GM19455 (cell line): Measurements from ENCODE around the gene KCNB1.

Experiments
- ATAC-seq: cut with Tn5 transposase; IDR thresholded peaks from one replicate; pipeline ENCODE4 v1.9.1; 2021; ENCODE audit not compliant: unreplicated experiment

KCNB1 gene

DNA sequence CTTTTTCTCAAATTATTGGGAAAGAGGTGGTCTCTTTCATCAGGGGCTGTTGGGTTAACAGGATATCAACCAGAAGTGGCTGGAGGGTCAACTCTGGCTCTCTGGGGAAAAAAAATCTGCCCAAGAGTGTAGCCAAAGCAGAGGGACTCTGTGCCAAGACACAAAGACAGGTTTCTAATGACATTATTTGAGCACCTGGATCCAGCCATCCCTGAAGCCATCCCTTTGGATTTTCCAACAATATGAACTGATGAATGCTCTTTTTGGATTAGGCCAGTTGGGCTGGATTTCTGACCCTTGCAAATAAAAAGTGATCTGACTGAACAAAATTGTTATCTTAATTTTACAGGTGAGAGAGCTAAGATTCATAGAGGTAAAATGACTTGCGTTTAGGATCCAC, 88.7 kb downstream of the KCNB1 start:
- ATAC-seq: no peak

DNA sequence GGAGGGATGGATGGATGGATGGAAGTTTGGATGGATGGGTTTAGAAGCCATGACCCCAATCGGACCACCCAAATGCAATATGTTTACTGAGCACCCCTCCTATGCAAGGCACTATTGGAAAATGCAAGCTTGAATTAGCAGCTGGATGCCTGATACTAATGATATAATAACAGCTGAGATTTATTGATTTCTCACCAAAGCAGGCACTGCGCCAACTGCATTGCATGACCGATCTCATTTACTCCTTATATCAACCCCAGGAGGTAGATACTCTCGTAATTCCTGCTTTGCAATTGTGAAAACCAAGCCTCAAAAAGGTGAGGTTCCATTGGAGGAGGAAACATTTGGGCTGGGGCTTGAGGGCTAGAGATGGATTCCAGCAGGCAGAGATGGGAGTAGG, 89.7 kb downstream of the KCNB1 start:
- ATAC-seq: no peak

DNA sequence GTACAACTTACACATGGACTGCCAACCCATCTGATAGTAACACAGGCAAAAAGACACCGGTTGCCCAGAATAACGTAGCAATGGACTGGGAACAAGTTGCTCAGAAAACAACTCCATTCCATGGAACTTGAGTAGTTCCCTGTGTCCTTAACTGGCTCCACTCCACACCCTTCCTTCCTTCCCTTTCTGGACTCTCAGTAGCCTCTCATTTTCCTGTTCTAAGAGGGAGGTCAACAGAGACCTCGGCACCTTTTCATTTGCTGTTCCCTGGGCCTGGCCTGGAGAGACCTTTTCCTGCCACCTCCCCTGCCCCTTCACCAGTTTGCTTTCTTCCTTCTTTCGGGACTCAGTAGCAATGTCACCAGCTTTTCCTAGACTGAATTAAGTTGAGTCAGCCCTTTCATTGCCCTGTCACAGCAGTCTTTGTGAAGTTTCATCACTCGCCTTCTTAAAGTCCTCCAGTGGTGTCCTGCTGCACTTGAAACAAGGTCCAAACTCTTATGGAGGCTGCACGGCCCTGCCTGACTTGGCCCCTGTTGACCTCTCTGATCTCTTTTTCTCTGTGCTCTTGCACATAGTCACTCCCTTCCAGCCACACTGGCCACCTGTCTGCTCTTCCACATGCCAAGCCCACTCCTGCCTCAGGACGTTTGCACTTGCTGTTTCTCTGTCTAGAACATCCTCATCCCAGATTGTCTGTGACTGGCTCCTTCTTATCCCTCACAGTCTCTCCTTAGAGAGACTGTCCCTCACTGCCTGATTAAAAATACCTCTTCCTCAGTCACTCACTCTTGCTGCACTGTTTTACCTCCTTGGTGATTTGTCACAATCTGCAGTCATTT, 90.8 kb downstream of the KCNB1 start:
- no peak for ATAC-seq

DNA sequence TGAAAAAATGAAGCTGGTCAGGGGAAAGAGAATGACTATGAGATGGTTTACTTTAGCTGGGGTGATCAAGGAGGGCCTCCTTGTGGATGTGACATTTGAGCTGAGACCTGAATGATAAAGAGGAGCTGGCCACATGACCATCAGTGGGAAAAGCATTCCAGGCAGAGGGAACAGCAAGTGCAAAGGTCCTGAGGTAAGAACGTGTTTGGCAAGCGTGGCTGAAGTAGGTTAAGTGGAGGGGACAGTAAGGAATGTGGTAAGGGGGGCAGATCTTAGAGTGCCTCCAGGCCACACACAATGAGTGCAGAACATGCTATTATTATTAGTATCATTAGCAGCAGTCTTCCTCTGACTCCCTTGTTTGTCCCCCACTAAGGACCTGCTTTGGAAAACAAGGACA, 92.6 kb downstream of the KCNB1 start:
- no peak for ATAC-seq

DNA sequence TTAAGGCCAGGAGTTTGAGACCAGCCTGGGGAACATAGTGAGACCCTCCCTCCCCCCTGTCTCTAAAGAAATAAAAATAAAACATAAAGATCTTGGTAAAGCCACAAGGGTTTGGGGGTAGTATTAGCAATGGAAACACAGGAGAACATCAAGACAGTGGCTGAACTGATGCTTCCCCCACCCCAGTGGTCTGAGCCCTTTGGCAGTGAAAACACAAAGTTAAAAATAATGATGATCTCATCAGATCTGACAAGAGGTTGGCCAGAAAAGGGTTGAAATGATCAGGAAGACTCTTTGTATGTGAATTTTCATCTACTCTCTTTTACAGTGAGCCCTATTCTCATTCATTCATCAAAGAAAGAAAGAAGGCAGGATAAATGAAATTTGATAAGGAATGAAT, 93.7 kb downstream of the KCNB1 start:
- ATAC-seq: no peak

DNA sequence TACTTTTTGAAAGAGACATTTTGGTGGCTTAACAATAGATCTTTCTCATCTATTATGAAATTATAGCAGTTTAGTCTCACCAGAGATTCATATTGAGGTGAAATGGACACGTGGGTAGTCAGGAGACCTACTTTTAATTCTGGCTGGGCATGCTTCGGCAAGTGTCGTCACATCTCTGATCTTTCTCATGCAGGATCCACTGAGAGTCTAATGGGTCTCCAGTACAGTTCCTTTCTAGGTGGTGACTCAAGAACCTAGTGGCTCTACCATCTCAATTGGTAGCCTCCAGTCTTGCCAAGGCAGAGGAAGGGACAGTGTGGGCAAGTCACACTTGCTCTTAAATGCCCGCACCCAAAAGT, 94.9 kb downstream of the KCNB1 start:
- no peak for ATAC-seq

DNA sequence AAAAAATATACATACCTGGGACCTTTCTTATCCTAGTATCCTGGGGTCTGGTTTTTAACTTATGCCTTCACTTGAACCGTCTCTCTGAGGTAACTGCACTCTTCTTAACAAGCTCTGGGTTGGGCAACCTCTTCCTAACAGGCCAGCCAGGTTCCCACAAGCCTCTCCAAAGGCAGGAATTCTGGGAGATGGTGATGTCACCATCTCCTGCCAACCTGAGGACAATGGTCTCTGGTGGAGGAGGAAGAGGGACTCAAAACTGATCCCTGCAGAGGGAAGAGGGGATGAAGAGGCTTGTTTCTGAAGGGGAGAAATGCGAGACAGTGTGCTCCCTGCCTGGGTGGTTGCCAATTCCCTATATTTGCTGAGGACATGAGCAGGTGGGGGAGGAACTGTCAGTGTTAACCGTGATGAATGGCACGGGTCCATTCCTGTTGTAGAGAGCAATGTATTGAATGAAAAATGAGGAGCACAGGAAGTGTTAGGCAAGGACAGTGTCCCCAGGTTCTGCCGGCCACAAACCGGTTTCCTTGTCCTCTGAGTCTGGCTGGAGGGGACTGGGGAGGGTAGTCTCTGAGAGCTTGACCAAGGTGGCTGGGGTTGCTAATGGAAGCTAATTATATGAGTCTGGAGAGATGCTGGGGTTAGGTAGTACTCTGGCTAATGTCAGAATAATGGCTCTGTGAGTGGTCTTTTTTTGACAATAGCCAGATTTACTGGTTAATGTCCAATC, 95.5 kb downstream of the KCNB1 start:
- no peak for ATAC-seq

DNA sequence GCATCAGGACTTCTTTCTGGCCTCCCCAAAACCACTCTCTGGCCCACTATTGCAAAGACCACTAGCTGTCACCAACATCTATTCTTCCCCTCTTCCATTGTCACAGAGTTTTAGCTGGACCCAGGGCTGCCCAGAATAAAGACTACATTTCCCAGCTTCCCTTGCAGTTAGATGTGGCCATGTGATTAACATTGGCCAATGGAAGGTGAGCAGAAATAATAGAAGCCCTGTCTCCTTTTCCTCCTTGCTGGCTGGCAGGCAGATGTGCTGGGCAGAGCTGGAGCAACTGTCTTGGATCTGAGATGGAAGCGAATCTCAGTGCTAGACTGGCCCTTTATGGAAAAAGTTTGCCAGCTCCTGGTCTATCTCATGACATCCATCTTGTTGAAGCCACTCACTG, 97.0 kb downstream of the KCNB1 start:
- ATAC-seq: no peak

DNA sequence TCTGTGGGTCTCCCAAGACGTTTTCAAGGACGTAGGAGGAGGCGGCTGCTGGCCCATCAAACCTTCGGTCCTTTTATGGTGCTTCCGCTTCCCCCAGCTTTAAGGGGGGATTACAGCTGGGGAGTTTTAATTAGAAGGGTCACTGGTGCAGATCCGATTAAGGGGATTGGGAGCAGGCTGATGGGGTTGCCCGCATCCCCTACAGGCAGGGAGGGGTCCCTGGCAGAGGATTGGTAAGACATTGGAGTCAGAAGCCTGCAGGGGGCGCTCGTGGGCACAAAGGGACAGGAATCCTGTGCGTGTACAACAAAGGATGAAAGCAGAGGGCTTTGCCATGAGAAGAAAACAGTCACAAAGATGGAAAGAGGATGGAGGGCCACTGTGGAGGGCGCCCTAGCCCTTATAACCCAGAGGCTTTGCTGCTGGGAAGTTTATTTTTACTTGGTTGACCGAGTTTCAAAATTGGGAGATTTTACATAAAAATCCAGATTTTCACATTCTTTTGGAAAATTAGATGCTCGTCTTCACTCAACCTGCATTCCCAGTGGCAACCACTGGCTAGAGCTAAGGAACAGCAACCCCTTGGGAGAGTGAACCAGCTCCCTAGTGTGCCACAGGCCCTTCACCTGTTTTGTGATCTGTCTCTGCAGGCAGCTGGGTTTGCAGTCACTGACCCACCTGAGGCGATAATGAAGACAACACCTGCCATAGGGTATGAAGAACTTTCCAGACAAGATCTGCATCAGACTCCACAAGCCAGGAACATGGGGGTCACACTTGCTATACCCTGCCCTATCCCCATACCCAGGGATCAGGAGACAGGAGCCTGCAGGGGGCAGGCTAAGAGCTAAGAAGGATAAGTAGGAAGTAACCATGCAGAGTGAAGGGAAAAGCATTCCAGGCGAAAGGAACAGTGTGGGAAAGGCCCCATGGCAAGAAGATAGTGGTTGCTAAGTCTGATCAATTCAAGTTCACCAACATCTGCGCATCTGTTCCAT, 97.7 kb downstream of the KCNB1 start:
- no peak for ATAC-seq

DNA sequence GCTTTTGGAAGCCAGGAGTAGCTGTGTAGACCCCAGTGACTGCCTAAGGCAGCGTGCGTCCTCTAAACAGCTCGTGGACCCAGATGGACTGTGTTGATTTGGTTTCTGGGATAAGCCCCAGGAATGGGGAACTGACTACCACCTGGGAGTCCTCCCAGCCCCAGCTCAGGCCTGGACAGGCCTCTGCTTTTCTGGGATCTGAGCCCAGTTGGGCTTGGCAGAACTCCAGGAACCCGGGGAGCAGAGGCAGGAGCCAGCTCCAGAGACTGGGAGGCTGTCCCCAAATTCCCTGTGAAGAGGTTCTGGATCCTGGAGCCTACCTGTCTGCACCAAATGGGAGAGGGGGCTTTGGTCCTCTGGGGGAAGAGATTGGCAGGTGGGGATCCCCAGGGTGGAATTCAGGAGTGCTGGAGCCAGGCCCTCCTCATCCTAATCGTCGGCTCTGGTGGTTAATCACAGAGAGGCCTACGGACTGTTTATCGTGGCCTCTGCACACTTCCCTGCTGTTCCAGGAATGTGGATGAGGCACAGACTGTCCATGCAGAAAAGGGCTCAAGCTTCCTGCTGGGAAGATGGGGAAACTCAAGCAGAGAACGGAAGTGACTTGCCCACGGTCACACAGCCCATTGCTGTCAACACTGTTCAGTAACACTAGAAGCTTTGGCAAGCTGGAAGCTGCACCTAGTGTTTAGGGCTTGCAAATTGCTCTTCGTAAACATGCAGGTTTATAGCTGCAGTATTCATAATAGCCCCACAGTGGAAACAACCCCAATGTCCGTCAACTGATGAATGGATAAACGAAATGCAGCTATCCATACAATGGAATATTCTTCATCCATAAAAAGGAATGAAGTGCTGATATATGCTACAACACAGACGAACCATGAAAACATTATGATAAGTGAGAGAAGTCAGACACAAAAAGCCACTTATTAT, 100.6 kb downstream of the KCNB1 start:
- ATAC-seq: no peak

DNA sequence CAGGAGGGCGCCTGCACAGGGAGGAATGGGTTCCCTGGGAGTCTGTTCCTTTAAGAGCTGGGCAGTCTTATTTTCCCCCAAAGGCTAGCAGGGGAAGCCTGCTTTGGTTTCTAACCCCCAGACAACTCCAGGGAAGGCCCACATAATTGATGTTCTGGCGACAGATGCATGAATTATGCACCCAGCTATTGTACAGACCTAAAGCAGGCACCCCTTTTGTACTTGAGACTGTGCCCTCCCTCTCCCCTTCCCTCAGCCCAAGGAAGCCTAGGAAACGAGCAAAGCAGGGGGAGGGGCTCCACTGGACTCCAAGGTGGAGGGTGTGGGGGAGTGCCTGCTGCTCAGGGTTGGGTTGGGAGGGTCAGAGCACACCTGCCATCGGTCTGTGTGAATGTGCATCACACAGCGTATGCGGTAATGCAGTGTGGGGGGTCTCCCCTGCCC, 102.1 kb downstream of the KCNB1 start:
- ATAC-seq: no peak

DNA sequence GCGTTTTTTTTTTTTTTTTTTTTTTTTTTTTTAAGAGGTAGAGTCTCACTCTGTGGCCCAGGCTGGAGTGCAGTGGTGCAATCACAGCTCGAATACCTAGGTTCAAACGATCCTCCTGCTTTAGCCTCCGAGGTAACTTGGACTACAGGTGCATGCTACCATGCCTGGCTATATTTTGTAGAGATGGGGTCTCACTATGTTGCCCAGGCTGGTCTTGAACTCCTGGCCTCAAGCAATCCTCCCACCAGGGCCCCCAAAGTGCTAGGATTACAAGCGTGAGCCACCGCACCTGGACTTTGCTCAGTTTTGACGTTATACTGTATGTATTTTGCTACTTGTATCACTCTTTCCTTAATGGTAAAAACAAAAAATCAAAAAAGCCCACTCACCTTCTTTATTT, 103.1 kb downstream of the KCNB1 start:
- no peak for ATAC-seq

DNA sequence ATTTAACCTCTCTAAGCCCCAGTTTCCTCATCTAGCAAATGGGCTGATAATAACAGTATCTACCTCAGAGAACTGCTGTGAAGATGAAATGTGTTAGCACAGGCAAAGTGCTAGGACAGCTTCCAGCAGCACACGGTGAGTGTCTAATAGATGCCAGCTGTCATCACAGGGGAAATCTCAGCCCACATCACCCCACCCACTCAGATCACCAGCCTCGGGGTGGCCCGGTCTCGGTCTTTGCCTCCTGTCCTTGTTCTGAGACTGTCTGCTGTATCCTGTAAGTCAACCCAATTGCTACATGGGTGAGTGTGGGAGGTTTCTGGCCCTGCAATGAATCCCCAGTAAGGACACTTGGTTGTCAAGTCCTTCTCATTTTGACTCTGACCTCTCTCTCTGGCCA, 105.1 kb downstream of the KCNB1 start:
- no peak for ATAC-seq

DNA sequence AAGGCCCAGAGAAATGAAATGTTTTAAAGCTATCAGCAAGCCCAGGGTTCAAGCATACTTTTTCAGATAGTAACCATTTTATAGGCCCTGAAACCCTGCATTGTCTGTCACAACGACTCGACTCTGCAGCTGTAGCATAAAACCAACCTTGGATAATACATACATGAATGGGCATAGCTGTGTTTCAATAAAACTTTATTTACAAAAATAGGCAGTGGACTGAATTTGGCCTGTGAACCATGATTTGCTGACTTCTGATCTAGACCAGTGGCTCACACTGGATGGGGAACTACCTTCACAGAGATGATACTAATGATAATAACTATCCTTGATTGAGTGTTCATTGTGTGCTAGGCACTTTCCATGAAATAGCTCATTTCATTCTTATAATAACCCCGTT, 107.3 kb downstream of the KCNB1 start:
- ATAC-seq: no peak

DNA sequence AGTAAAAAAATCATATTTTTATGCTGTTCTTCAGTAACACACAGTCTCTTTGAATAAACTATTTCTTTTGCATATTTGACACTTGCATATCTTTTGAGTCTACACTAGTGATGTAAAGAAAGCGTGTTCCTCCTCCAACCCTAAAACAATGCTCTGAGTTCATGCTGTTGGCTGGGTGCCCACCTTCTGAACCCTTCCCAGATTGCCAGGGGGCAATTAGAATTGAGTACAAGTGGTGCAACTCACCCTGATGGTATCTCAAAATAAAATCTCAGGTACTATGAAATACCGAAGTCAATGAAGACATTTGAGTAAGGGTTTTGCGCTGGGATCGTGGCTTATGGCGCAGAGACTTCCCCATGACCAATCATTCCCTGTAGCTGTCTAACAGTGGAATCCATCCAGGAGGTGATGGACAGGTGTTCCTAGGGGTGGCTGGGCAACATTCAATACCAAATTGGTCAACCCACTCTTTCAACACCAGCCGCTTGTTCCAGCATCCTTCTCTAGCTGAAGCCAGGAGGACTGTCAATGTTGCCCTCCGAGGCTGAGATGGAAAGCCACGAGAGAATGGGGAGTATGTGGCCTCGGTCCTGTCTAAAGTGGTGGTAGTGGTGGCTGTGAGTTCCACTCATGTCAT, 110.3 kb downstream of the KCNB1 start:
- no peak for ATAC-seq

DNA sequence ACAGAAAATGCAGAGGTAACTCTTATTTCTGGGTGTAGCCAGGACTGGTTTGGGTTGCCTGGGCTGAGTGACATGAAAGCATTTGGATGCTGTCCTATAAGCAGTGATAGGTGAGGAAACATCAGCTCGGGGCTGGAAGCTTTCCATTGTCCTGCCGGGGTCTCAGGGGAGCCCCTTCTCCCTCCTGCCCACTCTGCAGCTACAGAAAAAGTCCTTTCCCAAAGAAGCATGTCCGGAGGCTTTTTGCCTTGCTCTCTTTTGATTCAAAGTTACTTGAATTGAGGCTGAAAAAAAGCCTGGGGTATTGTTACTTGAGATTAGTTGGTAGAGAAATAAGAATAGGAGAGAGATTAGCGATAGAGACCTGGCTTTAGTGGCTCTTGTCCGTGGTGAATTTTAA, 113.9 kb downstream of the KCNB1 start:
- ATAC-seq: no peak

DNA sequence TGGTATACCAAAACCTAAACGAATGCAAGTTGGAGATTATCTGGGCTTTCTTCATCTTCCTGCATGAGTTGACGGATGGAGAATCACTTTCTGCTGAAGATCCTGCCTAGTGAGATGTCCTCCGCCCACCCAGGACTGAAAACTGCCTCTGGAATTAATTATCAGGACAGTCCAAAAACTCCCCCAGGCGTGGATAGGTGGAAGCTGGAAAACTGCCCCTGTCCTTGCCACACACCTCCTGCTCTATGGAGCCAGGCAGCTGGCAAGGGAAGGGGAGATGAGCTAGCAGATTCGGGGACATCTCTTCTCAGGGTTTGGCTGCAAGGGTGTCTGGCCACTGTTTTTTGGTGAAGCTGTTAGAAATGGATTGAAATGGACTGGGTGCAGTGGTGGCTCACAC, 115.4 kb downstream of the KCNB1 start:
- no peak for ATAC-seq

DNA sequence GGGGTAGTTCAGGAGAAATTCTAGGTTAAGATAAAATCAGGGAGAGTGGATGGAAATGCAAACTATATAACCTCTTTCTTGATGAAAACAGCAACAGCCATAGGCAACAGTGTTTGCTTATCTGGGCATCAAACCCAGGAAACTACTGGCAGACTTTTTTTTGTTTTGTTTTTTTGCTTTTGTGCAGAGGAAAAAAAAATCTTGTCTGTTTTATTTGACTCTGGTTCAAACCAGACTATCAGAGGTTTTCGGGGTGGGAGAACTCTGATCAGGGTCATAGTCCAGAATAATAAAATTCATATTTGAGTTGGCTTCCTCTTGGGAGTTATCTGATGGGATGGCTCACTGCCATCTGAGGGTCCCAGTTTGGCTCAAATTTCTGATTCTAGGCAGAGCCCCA, 115.8 kb downstream of the KCNB1 start:
- no peak for ATAC-seq

DNA sequence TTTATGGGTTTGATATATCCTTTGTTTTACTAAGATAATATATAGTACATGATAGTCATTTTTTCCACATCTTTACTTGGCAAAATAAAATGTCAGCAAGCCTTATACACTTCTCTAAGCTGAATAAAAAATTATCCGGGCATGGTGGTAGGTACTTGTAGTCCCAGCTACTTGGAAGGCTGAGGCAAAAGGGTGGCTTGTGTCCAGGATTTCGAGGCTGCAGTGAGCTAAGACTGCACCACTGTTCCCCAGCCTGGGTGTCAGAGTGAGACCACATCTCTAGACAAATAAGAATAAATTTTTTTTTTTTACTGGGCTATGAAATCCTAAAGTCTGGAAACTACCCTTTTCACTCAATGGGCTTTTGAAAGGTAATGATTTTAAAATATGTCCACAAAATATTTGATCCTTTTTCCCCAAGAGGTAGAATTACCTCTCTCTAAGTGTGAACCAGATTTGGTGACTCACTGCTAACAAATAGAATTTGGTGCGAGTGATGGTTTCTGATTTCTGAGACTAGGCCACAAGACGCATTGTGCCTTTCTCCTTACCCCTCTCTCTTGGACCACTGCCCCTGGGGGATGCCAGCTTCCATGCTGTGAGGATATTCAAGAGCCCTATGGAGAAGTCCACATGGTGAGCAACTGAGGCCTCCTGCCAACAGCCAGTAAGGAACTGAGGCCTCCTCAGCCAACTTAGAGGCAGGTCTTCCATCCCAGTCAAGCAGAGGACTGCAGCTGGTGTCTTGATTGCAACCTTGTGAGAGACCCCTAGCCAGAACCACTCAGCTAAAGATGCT, 120.4 kb downstream of the KCNB1 start:
- ATAC-seq: no peak
